Measurements from ENCODE around the gene PRIMPOL. TPM values are rescaled to one million over a fixed set of nuclear protein-coding genes. Genes with fewer than 3 reads are reported as not detected.

Gene PRIMPOL
- total and polyA plus RNA-seq, 9 of the 15 experiments (the other 6 are each of a cell fraction or from before 2014, with no cell fraction given): 11.0 to 32.0 (median 16.1) TPM

DNA sequence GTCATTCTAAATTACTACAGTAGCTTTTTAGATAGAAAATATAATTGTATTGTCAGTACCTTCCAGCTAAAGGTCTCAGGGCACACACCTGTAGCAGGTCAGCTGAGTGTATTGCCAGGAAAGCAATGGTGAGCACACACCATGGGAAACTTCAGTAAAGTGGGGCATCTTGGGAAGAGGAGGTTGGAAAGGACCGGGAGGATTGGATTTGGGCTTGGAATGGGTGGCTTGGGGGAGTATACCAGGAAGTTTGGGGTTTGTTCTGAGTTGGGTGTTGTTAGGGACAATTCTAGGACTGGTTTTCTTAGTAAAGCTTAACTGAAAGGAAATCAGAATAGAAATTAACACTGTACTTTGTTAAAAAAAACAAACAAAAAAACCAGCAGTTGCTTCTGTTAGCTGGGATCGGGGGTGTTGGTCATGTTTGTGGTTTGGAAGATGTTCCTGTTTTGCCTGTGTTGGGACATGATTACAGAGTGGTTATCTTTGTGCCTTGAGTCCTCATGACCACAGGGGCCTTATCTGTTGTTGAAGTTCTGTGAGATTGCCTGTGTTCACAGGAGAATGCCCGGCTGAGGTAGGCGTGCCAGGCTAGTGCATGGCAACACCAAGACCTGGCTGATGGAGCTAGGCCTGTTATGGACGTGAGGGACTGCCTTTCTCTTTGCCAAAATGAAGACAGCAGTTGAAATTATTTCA is 35.1 kb downstream of the PRIMPOL start (continued):
- TF ChIP-seq, protein P1, sequence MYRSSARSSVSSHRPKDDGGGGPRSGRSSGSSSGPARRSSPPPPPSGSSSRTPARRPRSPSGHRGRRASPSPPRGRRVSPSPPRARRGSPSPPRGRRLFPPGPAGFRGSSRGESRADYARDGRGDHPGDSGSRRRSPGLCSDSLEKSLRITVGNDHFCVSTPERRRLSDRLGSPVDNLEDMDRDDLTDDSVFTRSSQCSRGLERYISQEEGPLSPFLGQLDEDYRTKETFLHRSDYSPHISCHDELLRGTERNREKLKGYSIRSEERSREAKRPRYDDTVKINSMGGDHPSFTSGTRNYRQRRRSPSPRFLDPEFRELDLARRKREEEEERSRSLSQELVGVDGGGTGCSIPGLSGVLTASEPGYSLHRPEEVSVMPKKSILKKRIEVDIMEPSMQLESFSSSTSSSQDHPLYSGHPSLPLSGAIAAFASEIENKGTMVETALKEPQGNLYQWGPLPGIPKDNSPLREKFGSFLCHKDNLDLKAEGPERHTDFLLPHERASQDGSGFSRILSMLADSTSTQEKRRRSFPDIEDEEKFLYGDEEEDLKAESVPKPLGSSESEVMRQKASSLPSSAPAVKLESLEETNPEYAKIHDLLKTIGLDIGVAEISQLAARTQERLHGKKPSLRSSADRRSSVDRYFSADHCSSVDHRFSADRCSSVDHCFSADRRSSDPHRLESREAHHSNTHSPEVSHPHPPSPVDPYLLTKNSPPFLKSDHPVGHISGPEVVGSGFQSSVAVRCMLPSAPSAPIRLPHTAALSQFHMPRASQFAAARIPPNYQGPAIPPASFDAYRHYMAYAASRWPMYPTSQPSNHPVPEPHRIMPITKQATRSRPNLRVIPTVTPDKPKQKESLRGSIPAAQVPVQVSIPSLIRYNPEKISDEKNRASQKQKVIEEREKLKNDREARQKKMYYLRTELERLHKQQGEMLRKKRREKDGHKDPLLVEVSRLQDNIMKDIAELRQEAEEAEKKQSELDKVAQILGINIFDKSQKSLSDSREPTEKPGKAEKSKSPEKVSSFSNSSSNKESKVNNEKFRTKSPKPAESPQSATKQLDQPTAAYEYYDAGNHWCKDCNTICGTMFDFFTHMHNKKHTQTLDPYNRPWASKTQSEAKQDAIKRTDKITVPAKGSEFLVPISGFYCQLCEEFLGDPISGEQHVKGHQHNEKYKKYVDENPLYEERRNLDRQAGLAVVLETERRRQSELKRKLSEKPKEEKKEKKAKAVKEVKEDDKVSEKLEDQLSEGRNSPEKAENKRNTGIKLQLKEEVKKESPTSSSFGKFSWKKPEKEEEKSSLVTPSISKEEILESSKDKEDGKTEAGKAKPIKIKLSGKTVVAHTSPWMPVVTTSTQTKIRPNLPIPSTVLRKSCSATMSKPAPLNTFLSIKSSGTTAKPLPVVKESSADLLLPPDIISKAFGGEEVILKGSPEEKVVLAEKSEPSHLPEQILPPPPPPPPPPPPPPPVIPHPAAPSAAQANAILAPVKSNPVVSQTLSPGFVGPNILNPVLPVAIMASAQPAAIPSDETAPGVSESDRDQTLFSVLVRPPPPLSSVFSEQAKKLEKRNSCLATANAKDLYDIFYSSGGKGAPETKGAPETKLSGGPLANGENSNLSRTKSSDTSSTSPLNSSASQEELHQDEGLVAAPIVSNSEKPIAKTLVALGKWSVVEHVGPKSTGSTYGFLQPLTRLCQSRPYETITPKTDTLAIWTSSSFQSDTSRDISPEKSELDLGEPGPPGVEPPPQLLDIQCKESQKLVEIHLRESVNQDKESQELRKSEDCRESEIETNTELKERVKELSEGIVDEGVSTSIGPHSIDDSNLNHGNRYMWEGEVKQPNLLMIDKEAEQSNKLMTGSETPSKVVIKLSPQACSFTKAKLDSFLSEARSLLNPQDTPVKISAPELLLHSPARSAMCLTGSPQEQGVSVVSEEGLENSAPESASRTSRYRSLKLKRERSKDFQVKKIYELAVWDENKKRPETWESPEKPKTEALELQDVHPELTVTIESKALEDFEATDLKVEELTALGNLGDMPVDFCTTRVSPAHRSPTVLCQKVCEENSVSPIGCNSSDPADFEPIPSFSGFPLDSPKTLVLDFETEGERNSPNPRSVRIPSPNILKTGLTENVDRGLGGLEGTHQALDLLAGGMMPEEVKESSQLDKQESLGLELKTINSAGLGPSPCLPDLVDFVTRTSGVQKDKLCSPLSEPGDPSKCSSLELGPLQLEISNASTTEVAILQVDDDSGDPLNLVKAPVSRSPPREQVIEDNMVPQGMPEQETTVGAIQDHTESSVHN (IDR thresholded peaks at IDR 0.05; ENCODE audit: borderline replicate concordance in 1 of 2, low read depth in 1 of 2): peak in 1 of 2 experiments; percentile 72; a peak in 2 of 4 replicates
- TF ChIP-seq KLF6 (CRISPR knock-in tag; IDR thresholded peaks at IDR 0.05; ENCODE audit: borderline replicate concordance) (no peak), WHSC1 (IDR thresholded peaks at IDR 0.05; ENCODE audit: low read length) (no peak), TBP (optimal IDR thresholded peaks at IDR 0.05; ENCODE audit: low read depth, low read length) (no peak), BHLHE40 (IDR thresholded peaks at IDR 0.05; ENCODE audit: low read length) (peak; percentile 89), NBN (IDR thresholded peaks at IDR 0.05; ENCODE audit: low read depth) (peak; percentile 93), FOXK2 (conservative IDR thresholded peaks at IDR 0.05 in 1 of 2, IDR thresholded peaks at IDR 0.05 in 1 of 2; ENCODE audit: low read depth in 2 of 2) (peak; percentile 86 to 87)
- TF ChIP-seq, protein P2, sequence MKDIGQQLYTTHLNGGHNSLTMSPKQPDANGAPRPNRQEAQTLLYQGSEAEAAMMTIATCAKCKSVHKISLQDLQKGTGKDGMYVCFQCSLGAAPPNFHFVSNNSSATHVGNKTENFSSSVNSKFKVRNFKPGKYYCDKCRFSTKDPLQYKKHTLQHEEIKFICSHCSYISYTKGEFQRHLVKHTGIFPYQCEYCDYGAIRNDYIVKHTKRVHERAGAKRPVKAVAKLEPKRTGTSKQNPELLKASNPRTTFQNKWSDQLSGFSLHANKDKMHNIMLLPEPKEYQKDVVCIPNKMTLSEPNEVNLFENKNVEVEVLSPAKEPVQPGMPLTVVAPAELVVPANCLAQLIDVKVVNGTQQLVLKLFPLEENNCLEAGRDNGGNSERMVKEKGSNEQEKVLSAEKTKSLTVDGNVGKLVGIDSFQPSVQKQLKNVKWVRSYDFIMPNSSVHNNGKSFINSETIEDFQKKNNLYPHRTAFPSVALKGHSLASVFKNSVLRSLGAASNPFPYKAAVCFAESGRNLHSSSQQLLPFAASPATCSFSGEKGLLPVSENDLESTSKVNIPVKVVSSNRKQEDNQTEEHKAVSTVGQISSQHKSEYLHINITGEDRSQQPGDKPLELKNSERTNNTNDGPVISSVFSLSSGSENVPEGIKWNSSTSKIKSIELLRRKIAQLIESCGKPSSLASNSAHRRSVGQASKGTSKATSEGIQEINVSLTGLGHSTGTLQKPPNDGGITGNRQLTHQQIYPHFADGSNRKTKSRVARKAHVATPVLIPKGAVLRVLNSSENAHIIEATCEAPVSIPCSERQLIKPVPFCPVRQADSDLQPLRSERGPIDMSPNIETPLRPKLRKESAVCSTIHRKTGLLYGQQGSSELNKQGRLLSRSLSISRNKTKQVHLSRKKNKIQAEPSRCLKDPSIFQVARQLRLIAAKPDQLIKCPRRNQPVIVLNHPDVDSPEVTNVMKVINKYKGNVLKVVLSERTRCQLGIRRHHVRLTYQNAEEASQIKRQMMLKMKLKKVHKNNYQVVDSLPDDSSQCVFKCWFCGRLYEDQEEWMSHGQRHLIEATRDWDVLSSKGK (CRISPR knock-in tag; IDR thresholded peaks at IDR 0.05): no peak
- TF ChIP-seq, protein P3, sequence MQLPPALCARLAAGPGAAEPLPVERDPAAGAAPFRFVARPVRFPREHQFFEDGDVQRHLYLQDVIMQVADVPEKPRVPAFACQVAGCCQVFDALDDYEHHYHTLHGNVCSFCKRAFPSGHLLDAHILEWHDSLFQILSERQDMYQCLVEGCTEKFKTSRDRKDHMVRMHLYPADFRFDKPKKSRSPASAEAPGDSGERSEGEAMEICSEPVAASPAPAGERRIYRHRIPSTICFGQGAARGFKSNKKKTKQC (CRISPR knock-in tag; IDR thresholded peaks at IDR 0.05): no peak
- TF ChIP-seq, protein P4, sequence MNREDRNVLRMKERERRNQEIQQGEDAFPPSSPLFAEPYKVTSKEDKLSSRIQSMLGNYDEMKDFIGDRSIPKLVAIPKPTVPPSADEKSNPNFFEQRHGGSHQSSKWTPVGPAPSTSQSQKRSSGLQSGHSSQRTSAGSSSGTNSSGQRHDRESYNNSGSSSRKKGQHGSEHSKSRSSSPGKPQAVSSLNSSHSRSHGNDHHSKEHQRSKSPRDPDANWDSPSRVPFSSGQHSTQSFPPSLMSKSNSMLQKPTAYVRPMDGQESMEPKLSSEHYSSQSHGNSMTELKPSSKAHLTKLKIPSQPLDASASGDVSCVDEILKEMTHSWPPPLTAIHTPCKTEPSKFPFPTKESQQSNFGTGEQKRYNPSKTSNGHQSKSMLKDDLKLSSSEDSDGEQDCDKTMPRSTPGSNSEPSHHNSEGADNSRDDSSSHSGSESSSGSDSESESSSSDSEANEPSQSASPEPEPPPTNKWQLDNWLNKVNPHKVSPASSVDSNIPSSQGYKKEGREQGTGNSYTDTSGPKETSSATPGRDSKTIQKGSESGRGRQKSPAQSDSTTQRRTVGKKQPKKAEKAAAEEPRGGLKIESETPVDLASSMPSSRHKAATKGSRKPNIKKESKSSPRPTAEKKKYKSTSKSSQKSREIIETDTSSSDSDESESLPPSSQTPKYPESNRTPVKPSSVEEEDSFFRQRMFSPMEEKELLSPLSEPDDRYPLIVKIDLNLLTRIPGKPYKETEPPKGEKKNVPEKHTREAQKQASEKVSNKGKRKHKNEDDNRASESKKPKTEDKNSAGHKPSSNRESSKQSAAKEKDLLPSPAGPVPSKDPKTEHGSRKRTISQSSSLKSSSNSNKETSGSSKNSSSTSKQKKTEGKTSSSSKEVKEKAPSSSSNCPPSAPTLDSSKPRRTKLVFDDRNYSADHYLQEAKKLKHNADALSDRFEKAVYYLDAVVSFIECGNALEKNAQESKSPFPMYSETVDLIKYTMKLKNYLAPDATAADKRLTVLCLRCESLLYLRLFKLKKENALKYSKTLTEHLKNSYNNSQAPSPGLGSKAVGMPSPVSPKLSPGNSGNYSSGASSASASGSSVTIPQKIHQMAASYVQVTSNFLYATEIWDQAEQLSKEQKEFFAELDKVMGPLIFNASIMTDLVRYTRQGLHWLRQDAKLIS (CRISPR knock-in tag; IDR thresholded peaks at IDR 0.05): no peak

All from K562 (cell line).